CD14-positive monocyte (primary cell): ENCODE data around the gene OR8D2. TPM values are rescaled to one million over a fixed set of nuclear protein-coding genes. Genes with fewer than 3 reads are reported as not detected.

Experiments
- polyA plus RNA-seq, 3 donors: library from polyadenylated mRNA; depleted of rRNA in 1 of 3; unstranded in 2 of 3; stranded (reverse) in 1 of 3; fragments of 300-500 nt in 2 of 3; fragments of >200 nt in 1 of 3; fragmentation: Illumina TruSeq in 2 of 3; gene quantifications; 1 replicate in 2 of 3; 2 replicates in 1 of 3; pipeline ENCODE4 v1.2.3, GENCODE V29; 2012 to 2021

The OR8D2 gene
- polyA plus RNA-seq, 3 donors, result not detected

Other genes with a start within 250 kb of the OR8D2 start
- 10 to 100 TPM in 1 of 3 donors, 1 to 10 TPM in 2; 7.6 to 11.2 (median 8.8) TPM for gene VWA5A, start 204.7 kb downstream of the OR8D2 start, polyA plus RNA-seq
- gene OR10D3, start 136.9 kb downstream of the OR8D2 start, polyA plus RNA-seq, result not detected
- gene OR8G1, start 79.1 kb downstream of the OR8D2 start, polyA plus RNA-seq, result not detected
- gene OR8G5, start 63.8 kb downstream of the OR8D2 start, polyA plus RNA-seq, result not detected
- not detected for gene OR8D1, start 6.2 kb downstream of the OR8D2 start, polyA plus RNA-seq
- not detected for gene OR8B2, start 64.3 kb upstream of the OR8D2 start, polyA plus RNA-seq
- not detected for gene OR8B3, start 78.8 kb upstream of the OR8D2 start, polyA plus RNA-seq
- gene OR8B4, start 104.7 kb upstream of the OR8D2 start, polyA plus RNA-seq, result not detected
- not detected for gene OR8B8, start 125.5 kb upstream of the OR8D2 start, polyA plus RNA-seq
- not detected for gene OR8B12, start 223.5 kb upstream of the OR8D2 start, polyA plus RNA-seq
- gene OR8A1, start 249.8 kb upstream of the OR8D2 start, polyA plus RNA-seq, result not detected